Measurements from ENCODE around the gene USH1C. TPM values are rescaled to one million over a fixed set of nuclear protein-coding genes. Genes with fewer than 3 reads are reported as not detected.
A peak's percentile ranks its signal among the peaks of the same experiment; 100 is the strongest.

The USH1C gene
- total RNA-seq, 1 donor = not detected

DNA sequence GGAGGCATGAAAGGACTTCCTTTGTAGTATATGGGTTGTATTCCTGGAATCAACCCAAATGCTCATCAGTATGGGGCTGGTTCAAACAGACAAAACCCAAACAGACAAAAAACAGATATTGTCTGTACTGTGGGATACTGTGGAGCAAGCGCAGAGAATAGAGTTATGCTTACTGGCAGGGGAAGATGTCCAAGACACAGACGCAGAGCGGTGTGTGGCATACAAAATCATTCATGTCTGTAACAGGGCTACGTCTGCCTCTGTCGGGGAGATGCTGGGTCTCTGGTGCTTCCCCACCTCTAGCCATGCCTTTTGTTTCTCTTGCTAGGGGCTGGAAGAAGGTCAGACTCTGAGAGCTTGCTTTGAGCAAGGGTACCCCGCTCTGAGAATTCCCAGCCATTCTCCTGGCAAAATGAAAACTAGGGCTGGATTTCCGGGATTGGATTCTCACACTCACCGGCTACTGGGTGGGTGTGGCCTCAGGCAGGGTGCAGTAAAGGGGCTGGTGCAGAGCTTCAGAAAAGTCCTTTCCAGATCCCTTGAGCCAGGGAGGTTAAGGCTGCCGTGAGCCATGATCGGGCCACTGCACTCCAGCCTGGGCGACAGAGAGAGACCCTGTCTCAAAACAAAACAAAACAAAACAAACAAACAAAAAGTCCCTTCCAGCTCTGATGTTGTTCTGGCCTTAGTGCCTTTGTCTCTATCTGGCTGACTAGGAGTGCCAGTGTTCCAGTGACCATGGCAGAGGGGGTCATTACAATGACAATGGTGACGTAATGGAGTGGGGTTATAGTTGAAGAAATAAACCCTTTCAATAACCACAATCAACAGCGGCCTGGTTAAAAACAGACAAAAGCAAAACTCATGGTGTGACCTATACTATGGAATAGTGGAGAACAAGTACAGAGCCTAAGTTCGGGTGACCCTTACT is 64.7 kb downstream of the USH1C start:
- TF ChIP-seq, protein P1, sequence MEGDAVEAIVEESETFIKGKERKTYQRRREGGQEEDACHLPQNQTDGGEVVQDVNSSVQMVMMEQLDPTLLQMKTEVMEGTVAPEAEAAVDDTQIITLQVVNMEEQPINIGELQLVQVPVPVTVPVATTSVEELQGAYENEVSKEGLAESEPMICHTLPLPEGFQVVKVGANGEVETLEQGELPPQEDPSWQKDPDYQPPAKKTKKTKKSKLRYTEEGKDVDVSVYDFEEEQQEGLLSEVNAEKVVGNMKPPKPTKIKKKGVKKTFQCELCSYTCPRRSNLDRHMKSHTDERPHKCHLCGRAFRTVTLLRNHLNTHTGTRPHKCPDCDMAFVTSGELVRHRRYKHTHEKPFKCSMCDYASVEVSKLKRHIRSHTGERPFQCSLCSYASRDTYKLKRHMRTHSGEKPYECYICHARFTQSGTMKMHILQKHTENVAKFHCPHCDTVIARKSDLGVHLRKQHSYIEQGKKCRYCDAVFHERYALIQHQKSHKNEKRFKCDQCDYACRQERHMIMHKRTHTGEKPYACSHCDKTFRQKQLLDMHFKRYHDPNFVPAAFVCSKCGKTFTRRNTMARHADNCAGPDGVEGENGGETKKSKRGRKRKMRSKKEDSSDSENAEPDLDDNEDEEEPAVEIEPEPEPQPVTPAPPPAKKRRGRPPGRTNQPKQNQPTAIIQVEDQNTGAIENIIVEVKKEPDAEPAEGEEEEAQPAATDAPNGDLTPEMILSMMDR (IDR thresholded peaks at IDR 0.05; ENCODE audit: insufficient read depth, low read depth, low read length) = no peak
- no peak overlapping the region for H3K4me3 ChIP-seq (ENCODE audit: low read depth, low read length)
- DNase-seq (ENCODE audit: low read depth) = peak; percentile 27

DNA sequence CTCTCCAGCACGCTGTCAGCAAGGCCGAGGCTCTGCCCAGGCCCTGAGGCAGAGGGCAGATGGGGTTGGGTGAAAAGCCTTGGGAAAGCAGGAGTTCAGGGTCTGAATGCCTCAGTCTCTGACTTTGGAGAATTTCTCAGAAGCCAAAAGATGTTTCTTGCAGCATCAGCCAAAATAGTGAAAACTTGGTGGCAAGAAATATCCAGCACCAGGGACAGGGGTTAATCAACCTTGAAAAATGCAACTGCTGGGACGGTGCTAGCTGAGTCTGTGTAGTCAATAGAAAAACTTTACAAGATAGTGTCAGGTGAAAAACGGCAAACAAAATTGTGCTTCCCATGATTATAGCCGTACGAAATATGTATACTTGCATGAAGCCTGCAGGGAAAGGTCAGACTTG is 66.1 kb downstream of the USH1C start:
- DNase-seq (ENCODE audit: low read depth) = no peak
- TF ChIP-seq, protein P1 (IDR thresholded peaks at IDR 0.05; ENCODE audit: insufficient read depth, low read depth, low read length) = no peak
- no peak overlapping the region for H3K4me3 ChIP-seq (ENCODE audit: low read depth, low read length)

DNA sequence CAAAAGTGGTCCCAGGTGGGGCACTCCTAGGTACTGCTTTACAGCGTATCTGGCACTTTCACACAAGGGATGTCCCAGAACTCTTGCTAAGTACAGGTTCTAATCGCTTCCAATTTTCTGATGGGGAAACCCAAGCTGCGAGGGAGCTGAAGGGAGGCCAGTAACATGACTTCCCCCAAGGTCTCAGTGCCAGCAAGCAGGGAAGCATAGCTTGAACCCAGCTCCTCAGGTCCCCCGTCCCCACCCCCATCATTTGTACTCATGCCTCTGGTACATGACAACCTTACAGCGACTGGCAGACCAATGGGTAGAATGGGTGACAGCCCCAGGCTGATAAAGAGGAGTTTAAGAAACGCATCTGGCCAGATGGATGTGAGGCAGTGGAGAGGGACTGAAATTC is 66.9 kb downstream of the USH1C start:
- DNase-seq (ENCODE audit: low read depth) = no peak
- TF ChIP-seq, protein P1 (IDR thresholded peaks at IDR 0.05; ENCODE audit: insufficient read depth, low read depth, low read length) = no peak
- H3K4me3 ChIP-seq (ENCODE audit: low read depth, low read length) = no peak overlapping the region

DNA sequence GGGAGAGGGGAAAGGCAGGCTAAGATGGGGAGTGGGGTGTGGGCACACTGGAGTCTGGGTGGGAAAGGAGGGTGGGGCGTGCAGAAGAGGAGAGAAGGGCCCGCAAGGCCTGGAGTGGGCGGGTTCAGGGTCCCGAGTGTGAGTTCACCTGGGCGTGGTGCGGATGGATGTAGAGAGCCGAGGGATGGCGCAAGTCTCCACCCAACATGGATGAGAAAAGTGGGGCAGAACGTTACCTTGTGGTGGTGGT is 67.2 kb downstream of the USH1C start:
- TF ChIP-seq, protein P1 (IDR thresholded peaks at IDR 0.05; ENCODE audit: insufficient read depth, low read depth, low read length) = no peak
- DNase-seq (ENCODE audit: low read depth) = no peak
- H3K4me3 ChIP-seq (ENCODE audit: low read depth, low read length) = no peak overlapping the region

DNA sequence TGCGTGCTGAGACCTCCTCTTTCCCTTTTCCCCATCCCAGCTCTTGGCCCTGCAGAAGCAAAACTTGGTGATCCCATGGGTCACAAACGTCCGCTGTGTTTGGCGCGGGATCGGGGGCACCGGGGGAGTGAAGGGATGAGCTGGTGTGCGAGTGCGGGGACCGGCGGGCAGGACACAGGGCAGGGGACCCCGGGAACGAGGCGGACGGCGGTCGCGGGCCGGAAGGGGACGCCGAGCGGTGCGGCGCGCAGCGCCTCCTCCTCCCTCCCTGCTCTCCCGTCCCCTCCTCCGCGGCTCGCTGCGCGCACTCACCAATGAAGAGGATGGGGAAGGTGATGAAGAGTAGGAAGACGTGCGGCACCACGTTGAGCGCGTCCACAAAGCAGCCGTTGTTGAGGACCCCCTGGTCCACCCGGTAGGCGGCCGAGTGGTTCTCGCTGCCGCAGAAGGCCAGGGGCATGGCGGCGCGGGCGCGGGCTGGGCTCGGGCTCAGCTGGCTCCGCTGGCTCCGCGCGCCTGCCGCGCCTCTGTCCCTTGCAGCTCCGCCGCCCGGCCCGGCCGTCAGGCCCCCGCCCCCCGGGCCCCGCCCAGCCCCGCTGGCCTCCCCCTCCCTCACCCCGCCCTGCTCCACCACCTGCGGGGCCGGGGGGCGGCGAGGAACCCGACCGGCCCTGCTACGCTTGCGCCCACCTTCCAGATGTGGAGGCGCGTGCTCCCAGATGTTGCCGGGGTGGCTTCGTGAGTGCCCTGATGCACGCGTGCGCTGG is 67.7 kb downstream of the USH1C start, which contains the start of gene ABCC8:
TSS of gene ABCC8 (minus strand) at position 529 of the 767 bp plus-strand sequence. CDS start at position 460, 69 bp downstream.
- TF ChIP-seq, protein P1 (IDR thresholded peaks at IDR 0.05; ENCODE audit: insufficient read depth, low read depth, low read length) = no peak
- H3K4me3 ChIP-seq (ENCODE audit: low read depth, low read length) = no peak within 1 kb of the TSS
- DNase-seq (ENCODE audit: low read depth) = no peak

DNA sequence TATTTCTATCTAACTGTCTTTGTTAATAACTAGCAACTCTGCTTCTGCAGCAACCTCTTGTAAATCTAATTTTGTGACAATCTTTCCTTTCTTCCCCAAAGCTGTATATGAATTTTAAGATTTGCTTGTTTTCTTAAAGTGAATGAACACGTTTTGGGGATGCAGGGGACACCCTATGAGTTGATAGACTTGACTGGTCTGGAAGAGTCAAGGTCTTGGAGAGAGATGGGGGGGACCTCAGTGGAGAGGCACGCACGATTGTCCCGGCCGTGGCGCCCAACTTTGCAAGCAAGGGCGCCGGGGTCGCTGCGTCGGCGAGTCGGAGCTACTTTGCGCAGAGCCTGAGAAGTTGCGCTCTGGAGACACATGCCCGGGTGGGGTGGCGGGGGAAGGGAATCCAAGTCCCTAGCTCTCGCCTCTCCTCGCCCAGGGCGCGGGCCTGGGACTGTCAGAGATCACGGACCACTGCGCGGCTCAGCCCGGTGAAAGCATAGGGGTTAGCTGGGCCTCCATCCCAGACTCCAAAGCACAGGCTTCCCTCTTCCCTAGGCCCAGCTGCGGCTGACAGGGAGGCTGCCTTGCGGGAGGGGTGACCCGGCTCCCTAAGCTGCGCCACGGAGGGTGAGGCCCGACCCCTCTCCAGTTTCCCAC is 68.4 kb downstream of the USH1C start:
- DNase-seq (ENCODE audit: low read depth) = no peak
- H3K4me3 ChIP-seq (ENCODE audit: low read depth, low read length) = no peak overlapping the region
- TF ChIP-seq, protein P1 (IDR thresholded peaks at IDR 0.05; ENCODE audit: insufficient read depth, low read depth, low read length) = no peak
